Astrocyte (in vitro differentiated cells and primary cell): ENCODE data around the gene ZNF426. TPM values are rescaled to one million over a fixed set of nuclear protein-coding genes. Genes with fewer than 3 reads are reported as not detected.
"Not testable (repeated sequence)": the region's sequence is repeated elsewhere in the genome, so short reads cannot be mapped to it uniquely, and the experiment has no call there.

ENCODE experiments used
- DNase-seq: peaks from one replicate; pipeline ENCODE4 v3.0.0-alpha.2; 2010; ENCODE audit warnings: low read depth
- FAIRE-seq: peaks from 2 replicates; lab custom pipeline; 2011; peaks lifted over from hg19 to GRCh38; lab: Jason Lieb, UNC
- H2AFZ ChIP-seq: 2 replicates; pipeline ENCODE4 v1.6.0; 2012; ENCODE audit warnings: low read depth, low read length, inconsistent platforms
- H3K27ac ChIP-seq: 2 replicates; pipeline ENCODE4 v1.5.1; 2011; ENCODE audit warnings: low read depth, low read length, inconsistent platforms
- H3K27me3 ChIP-seq: 2 replicates; pipeline ENCODE4 v1.6.0; 2011; ENCODE audit warnings: low read length, inconsistent platforms; ENCODE audit not compliant: insufficient read depth
- H3K36me3 ChIP-seq: 2 replicates; pipeline ENCODE4 v1.5.1; 2011; ENCODE audit warnings: low read length, inconsistent platforms; ENCODE audit not compliant: insufficient read depth
- H3K4me1 ChIP-seq: 2 replicates; pipeline ENCODE4 v1.5.1; 2011; ENCODE audit warnings: low read length, inconsistent platforms; ENCODE audit not compliant: insufficient read depth
- H3K4me2 ChIP-seq: 2 replicates; pipeline ENCODE4 v1.6.0; 2012; ENCODE audit warnings: low read length, inconsistent platforms
- H3K4me3 ChIP-seq: 2 replicates; pipeline ENCODE4 v1.5.1; 2011; ENCODE audit warnings: low read depth, mild to moderate bottlenecking, low read length, inconsistent platforms; ENCODE audit not compliant: insufficient read depth
- H3K79me2 ChIP-seq: 2 replicates; pipeline ENCODE4 v1.6.0; 2012; ENCODE audit warnings: mild to moderate bottlenecking, low read length, inconsistent platforms; ENCODE audit not compliant: insufficient read depth
- H3K9ac ChIP-seq: 2 replicates; pipeline ENCODE4 v1.6.0; 2012; ENCODE audit warnings: mild to moderate bottlenecking, low read length, inconsistent platforms
- H3K9me3 ChIP-seq: 2 replicates; pipeline ENCODE4 v1.5.1; 2012; ENCODE audit warnings: low read depth, mild to moderate bottlenecking, low read length, inconsistent platforms; ENCODE audit not compliant: insufficient read depth
- H4K20me1 ChIP-seq: 2 replicates; pipeline ENCODE4 v1.6.0; 2012; ENCODE audit warnings: low read length, inconsistent platforms; ENCODE audit not compliant: insufficient read depth
- H3K27ac Mint-ChIP-seq: one replicate; pipeline ENCODE4 v1.8.0; 2021; ENCODE audit warnings: mild to moderate bottlenecking, mixed read lengths; ENCODE audit not compliant: unreplicated experiment
- H3K27me3 Mint-ChIP-seq: one replicate; pipeline ENCODE4 v1.8.0; 2021; ENCODE audit warnings: low read depth, mixed read lengths; ENCODE audit not compliant: unreplicated experiment
- H3K36me3 Mint-ChIP-seq: one replicate; pipeline ENCODE4 v1.8.0; 2021; ENCODE audit warnings: low read depth, mixed read lengths; ENCODE audit not compliant: unreplicated experiment
- H3K4me1 Mint-ChIP-seq: one replicate; pipeline ENCODE4 v1.8.0; 2021; ENCODE audit warnings: low read depth, mixed read lengths; ENCODE audit not compliant: unreplicated experiment
- H3K4me3 Mint-ChIP-seq: one replicate; pipeline ENCODE4 v1.8.0; 2021; ENCODE audit warnings: mild to moderate bottlenecking, moderate library complexity, mixed read lengths; ENCODE audit not compliant: unreplicated experiment
- H3K9me3 Mint-ChIP-seq: one replicate; pipeline ENCODE4 v1.8.0; 2021; ENCODE audit warnings: mild to moderate bottlenecking, mixed read lengths; ENCODE audit not compliant: unreplicated experiment
- EZH2 ChIP-seq: IDR thresholded peaks from 2 replicates; pipeline ENCODE4 v1.6.1; 2012; ENCODE audit warnings: mild to moderate bottlenecking, low read length, inconsistent platforms; ENCODE audit not compliant: insufficient read depth
- total RNA-seq: library from RNA; stranded (reverse); gene quantifications from 2 replicates; pipeline ENCODE4 v1.2.1, GENCODE V29; 2021
- TF ChIP-seq, protein P1 (sequence below): IDR thresholded peaks from 2 replicates; pipeline ENCODE4 v1.5.1; 2011; ENCODE audit warnings: low read depth, mild to moderate bottlenecking, inconsistent platforms, low read length, moderate library complexity; ENCODE audit not compliant: insufficient read depth

The ZNF426 gene
- total RNA-seq, 1 donor from 2014 or later: 34.8 TPM

GRCh38 chr19:9552536-9553274 lies 14.3 kb upstream of the ZNF426 start:
- no peak for FAIRE-seq
- H4K20me1 ChIP-seq: no peaks in the 10 kb centered on the region
- peaks cover 11% of the 10 kb centered on the region for H3K9me3 Mint-ChIP-seq
- no peak for DNase-seq
- peaks cover 19% of the 10 kb centered on the region for H3K36me3 Mint-ChIP-seq
- no peaks in the 10 kb centered on the region for H3K4me1 ChIP-seq
- no peaks in the 10 kb centered on the region for H3K79me2 ChIP-seq
- no peak overlapping the region for H3K4me2 ChIP-seq
- H3K27me3 ChIP-seq: no peaks in the 10 kb centered on the region
- H3K36me3 ChIP-seq: no peaks in the 10 kb centered on the region
- no peak overlapping the region for H3K9ac ChIP-seq
- no peaks in the 10 kb centered on the region for H3K27me3 Mint-ChIP-seq
- no peak overlapping the region for H3K27ac ChIP-seq
- H3K27ac Mint-ChIP-seq: no peak overlapping the region
- H3K4me1 Mint-ChIP-seq: no peaks in the 10 kb centered on the region
- no peak overlapping the region for H3K4me3 ChIP-seq
- H3K4me3 Mint-ChIP-seq: no peak overlapping the region
- H2AFZ ChIP-seq: no peak overlapping the region
- peaks cover 7% of the 10 kb centered on the region for H3K9me3 ChIP-seq
- no peak for TF ChIP-seq EZH2
- TF ChIP-seq, protein P1, sequence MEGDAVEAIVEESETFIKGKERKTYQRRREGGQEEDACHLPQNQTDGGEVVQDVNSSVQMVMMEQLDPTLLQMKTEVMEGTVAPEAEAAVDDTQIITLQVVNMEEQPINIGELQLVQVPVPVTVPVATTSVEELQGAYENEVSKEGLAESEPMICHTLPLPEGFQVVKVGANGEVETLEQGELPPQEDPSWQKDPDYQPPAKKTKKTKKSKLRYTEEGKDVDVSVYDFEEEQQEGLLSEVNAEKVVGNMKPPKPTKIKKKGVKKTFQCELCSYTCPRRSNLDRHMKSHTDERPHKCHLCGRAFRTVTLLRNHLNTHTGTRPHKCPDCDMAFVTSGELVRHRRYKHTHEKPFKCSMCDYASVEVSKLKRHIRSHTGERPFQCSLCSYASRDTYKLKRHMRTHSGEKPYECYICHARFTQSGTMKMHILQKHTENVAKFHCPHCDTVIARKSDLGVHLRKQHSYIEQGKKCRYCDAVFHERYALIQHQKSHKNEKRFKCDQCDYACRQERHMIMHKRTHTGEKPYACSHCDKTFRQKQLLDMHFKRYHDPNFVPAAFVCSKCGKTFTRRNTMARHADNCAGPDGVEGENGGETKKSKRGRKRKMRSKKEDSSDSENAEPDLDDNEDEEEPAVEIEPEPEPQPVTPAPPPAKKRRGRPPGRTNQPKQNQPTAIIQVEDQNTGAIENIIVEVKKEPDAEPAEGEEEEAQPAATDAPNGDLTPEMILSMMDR: no peak

GRCh38 chr19:9547870-9548269 lies 9.4 kb upstream of the ZNF426 start:
- Histone ChIP-seq H3K4me2 (no peak overlapping the region), H3K27ac (no peak overlapping the region), H3K4me1 (no peaks in the 10 kb centered on the region), H3K4me3 (no peak overlapping the region), H3K79me2 (no peaks in the 10 kb centered on the region), H4K20me1 (no peaks in the 10 kb centered on the region), H3K27me3 (no peaks in the 10 kb centered on the region), H3K36me3 (no peaks in the 10 kb centered on the region), H2AFZ (no peak overlapping the region), H3K9ac (no peak overlapping the region), H3K9me3 (peaks cover 7% of the 10 kb centered on the region)
- FAIRE-seq (no peak), DNase-seq (no peak)
- H3K9me3 Mint-ChIP-seq: peaks cover 14% of the 10 kb centered on the region
- no peaks in the 10 kb centered on the region for H3K4me1 Mint-ChIP-seq
- H3K4me3 Mint-ChIP-seq: no peak overlapping the region
- H3K27ac Mint-ChIP-seq: no peak overlapping the region
- no peaks in the 10 kb centered on the region for H3K27me3 Mint-ChIP-seq
- no peak for TF ChIP-seq EZH2
- TF ChIP-seq, protein P1: no peak
- peaks cover 15% of the 10 kb centered on the region for H3K36me3 Mint-ChIP-seq

DNA sequence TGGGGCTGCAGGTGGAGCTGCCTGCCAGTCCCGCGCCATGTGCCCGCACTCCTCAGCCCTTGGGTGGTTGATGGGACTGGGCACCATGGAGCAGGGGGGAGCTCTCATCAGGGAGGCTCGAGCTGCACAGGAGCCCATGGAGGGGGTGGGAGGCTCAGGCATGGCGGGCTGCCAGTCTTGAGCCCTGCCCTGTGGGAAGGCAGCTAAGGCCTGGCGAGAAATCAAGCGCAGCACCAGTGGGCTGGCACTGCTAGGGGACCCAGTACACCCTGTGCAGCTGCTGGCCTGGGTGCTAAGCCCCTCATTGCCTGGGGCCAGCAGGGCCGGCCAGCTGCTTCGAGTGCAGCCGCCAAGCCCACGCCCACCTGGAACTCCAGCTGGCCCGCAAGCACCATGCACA lies 2.8 kb upstream of the ZNF426 start:
- not testable (repeated sequence) for H3K9me3 ChIP-seq, H3K36me3 ChIP-seq, H3K4me1 ChIP-seq, H4K20me1 ChIP-seq, FAIRE-seq, H3K9ac ChIP-seq, H3K27ac ChIP-seq, H3K27ac Mint-ChIP-seq, H3K4me3 Mint-ChIP-seq, H2AFZ ChIP-seq, H3K4me3 ChIP-seq, H3K27me3 ChIP-seq, DNase-seq, H3K27me3 Mint-ChIP-seq, H3K4me2 ChIP-seq
- peaks cover 24% of the 10 kb centered on the region for H3K79me2 ChIP-seq
- Mint-ChIP-seq H3K9me3 (peaks cover 18% of the 10 kb centered on the region), H3K36me3 (peaks cover 14% of the 10 kb centered on the region), H3K4me1 (peaks cover 14% of the 10 kb centered on the region)

DNA sequence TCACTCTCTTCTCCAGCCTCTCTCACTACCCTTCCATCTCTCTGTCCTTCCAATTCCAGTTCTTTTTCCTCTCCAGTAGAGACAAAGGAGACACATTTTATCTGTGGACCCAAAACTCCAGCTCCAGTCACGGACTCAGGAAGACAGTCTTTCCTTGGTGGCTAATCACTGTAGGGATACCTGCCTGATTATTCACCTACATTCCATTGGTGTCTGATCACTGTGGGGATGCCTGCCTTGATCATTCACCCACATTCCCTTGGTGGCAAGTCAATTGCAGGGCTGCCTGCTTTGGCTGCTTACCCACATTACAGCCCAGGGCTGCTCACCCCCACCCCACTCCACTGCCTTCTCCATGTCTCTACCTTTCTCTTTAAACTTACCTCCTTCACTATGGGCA lies 1.5 kb upstream of the ZNF426 start:
- peak overlapping the region; percentile 100 for H3K4me3 Mint-ChIP-seq
- not testable (repeated sequence) for DNase-seq, FAIRE-seq, H3K27me3 Mint-ChIP-seq, H4K20me1 ChIP-seq, H3K27me3 ChIP-seq, H3K27ac ChIP-seq, H2AFZ ChIP-seq, H3K4me3 ChIP-seq, H3K4me2 ChIP-seq, H3K9ac ChIP-seq, H3K36me3 ChIP-seq, H3K4me1 ChIP-seq
- H3K9me3 Mint-ChIP-seq: peaks cover 26% of the 10 kb centered on the region
- peaks cover 14% of the 10 kb centered on the region for H3K4me1 Mint-ChIP-seq
- Histone ChIP-seq H3K79me2 (peaks cover 33% of the 10 kb centered on the region), H3K9me3 (peaks cover 15% of the 10 kb centered on the region)
- H3K36me3 Mint-ChIP-seq: peaks cover 28% of the 10 kb centered on the region
- peak overlapping the region; percentile 100 for H3K27ac Mint-ChIP-seq
